ENCODE measurements around the gene DPP9. TPM values are rescaled to one million over a fixed set of nuclear protein-coding genes. Genes with fewer than 3 reads are reported as not detected.

DPP9 gene
- total and polyA plus RNA-seq, 2 of the 13 experiments (the other 11 are each of a cell fraction or from before 2014, with no cell fraction given): 8.4 to 25.8 TPM

DNA sequence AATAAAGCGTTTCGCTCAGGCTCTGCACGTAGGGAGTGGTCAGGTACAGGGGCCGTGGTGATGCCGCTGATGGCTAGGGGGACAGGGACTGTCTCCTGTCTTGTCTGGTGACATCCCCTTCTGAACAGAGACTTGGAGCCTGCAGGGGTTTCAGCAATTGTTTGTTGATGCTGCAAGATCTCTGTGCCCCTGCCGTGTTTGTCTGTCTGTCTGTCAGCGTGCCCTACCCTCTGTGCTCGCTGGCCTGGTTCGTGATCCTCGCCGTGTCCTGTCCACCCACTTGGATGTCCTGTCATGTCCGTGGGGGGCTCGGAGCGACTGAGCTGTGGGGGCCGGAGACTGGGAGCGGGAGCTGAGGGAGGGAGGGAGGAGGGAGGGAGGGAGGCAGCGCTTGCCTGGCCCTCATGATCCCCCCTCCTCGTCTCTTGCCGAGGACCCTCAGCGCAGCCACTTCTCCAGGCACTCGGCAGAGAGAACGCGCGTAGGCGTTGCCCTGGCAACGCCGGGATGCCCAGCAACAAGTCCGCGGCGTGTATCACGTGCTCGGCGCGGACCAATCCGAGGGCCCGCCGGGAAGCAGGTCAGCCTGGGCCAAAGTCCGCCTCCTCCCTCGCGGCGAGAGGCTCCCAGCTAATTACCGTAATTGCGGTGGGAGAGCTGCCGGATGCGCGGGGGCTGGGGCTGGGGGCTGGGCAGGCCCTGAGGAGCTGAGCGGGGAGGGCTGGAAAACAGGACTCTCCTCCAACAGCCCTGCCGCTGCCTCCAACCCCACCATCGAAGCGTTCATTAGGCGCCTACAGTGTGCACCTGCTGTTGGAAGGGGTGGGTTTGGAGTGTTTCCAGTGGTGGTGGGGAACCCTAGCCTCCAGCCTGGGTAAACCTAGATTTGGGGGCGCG, 36.0 kb upstream of the DPP9 start (continued):
- 0 out of 2 replicates have a peak, but pooled peaks have one; percentile 38 for TF ChIP-seq KDM3A (CRISPR knock-in tag; IDR thresholded peaks at IDR 0.05; ENCODE audit: low read depth)
- TF ChIP-seq NR2F6 (IDR thresholded peaks at IDR 0.05): no peak
- TF ChIP-seq NR2F6 (CRISPR knock-in tag; IDR thresholded peaks at IDR 0.05): peak; percentile 42; the same call in 1 of the 2 replicates
- 0 out of 2 replicates have a peak, but pooled peaks have one; percentile 13 for TF ChIP-seq KLF6 (CRISPR knock-in tag; IDR thresholded peaks at IDR 0.05)
- peak; percentile 38 to 47; a peak in 2 of 4 replicates for TF ChIP-seq EP300 (IDR thresholded peaks at IDR 0.05; ENCODE audit: low read depth in 2 of 2, low read length in 2 of 2)
- TF ChIP-seq EP300 (CRISPR knock-in tag; IDR thresholded peaks at IDR 0.05; ENCODE audit: borderline replicate concordance): no peak; the same call in 1 of the 2 replicates
- TF ChIP-seq ZMAT3 (CRISPR knock-in tag; conservative IDR thresholded peaks at IDR 0.05): peak; percentile 61; the same call in 1 of the 2 replicates
- TF ChIP-seq HNF4A (CRISPR knock-in tag; IDR thresholded peaks at IDR 0.05): peak; percentile 91
- TF ChIP-seq AKAP8 (CRISPR knock-in tag; IDR thresholded peaks at IDR 0.05): peak; percentile 58; the same call in 1 of the 2 replicates
- TF ChIP-seq, protein P1, sequence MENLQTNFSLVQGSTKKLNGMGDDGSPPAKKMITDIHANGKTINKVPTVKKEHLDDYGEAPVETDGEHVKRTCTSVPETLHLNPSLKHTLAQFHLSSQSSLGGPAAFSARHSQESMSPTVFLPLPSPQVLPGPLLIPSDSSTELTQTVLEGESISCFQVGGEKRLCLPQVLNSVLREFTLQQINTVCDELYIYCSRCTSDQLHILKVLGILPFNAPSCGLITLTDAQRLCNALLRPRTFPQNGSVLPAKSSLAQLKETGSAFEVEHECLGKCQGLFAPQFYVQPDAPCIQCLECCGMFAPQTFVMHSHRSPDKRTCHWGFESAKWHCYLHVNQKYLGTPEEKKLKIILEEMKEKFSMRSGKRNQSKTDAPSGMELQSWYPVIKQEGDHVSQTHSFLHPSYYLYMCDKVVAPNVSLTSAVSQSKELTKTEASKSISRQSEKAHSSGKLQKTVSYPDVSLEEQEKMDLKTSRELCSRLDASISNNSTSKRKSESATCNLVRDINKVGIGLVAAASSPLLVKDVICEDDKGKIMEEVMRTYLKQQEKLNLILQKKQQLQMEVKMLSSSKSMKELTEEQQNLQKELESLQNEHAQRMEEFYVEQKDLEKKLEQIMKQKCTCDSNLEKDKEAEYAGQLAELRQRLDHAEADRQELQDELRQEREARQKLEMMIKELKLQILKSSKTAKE (CRISPR knock-in tag; IDR thresholded peaks at IDR 0.05; ENCODE audit: borderline replicate concordance): peak; percentile 29; the same call in 1 of the 2 replicates
- TF ChIP-seq NFYC (CRISPR knock-in tag; IDR thresholded peaks at IDR 0.05): peak; percentile 93
- TF ChIP-seq, protein P2, sequence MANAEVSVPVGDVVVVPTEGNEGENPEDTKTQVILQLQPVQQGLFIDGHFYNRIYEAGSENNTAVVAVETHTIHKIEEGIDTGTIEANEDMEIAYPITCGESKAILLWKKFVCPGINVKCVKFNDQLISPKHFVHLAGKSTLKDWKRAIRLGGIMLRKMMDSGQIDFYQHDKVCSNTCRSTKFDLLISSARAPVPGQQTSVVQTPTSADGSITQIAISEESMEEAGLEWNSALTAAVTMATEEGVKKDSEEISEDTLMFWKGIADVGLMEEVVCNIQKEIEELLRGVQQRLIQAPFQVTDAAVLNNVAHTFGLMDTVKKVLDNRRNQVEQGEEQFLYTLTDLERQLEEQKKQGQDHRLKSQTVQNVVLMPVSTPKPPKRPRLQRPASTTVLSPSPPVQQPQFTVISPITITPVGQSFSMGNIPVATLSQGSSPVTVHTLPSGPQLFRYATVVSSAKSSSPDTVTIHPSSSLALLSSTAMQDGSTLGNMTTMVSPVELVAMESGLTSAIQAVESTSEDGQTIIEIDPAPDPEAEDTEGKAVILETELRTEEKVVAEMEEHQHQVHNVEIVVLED (CRISPR knock-in tag; IDR thresholded peaks at IDR 0.05; ENCODE audit: borderline replicate concordance): peak; percentile 54; the same call in 1 of the 2 replicates
- peak; percentile 90 for TF ChIP-seq SPEN (CRISPR knock-in tag; IDR thresholded peaks at IDR 0.05; ENCODE audit: low read depth)
- no peak for TF ChIP-seq SMARCC2 (IDR thresholded peaks at IDR 0.05)
- peak; percentile 39; the same call in 1 of the 2 replicates for TF ChIP-seq CREM (IDR thresholded peaks at IDR 0.05)
- no peak for TF ChIP-seq CREM (CRISPR knock-in tag; IDR thresholded peaks at IDR 0.05)
- TF ChIP-seq, protein P3, sequence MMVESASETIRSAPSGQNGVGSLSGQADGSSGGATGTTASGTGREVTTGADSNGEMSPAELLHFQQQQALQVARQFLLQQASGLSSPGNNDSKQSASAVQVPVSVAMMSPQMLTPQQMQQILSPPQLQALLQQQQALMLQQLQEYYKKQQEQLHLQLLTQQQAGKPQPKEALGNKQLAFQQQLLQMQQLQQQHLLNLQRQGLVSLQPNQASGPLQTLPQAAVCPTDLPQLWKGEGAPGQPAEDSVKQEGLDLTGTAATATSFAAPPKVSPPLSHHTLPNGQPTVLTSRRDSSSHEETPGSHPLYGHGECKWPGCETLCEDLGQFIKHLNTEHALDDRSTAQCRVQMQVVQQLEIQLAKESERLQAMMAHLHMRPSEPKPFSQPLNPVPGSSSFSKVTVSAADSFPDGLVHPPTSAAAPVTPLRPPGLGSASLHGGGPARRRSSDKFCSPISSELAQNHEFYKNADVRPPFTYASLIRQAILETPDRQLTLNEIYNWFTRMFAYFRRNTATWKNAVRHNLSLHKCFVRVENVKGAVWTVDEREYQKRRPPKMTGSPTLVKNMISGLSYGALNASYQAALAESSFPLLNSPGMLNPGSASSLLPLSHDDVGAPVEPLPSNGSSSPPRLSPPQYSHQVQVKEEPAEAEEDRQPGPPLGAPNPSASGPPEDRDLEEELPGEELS (CRISPR knock-in tag; IDR thresholded peaks at IDR 0.05): peak; percentile 55
- no peak for TF ChIP-seq FOXP1 (IDR thresholded peaks at IDR 0.05)
- TF ChIP-seq FOXP1 (CRISPR knock-in tag; IDR thresholded peaks at IDR 0.05): peak; percentile 40
